Mucosa of descending colon (tissue), 3 donors: ENCODE results near the gene CATSPER3. TPM values are rescaled to one million over a fixed set of nuclear protein-coding genes. Genes with fewer than 3 reads are reported as not detected.
A peak's percentile ranks its signal among the peaks of the same experiment; 100 is the strongest.

Experiments used
- ATAC-seq: fragments of 200-7000 bp; cut with Tn5 transposase; one replicate; pipeline ENCODE4 v1.9.1; 2020; ENCODE audit warnings: mild to moderate bottlenecking, moderate library complexity
- DNase-seq, 3 donors: peaks; one replicate each; pipeline ENCODE4 v3.0.0-alpha.2; 2020
- H3K36me3 ChIP-seq: fragments of 200-600 bp; one replicate; pipeline ENCODE4 v1.8.0; 2021; ENCODE audit warnings: low read depth, mild to moderate bottlenecking
- H3K4me1 ChIP-seq: fragments of 200-600 bp; one replicate; pipeline ENCODE4 v1.8.0; 2021; ENCODE audit warnings: low read depth, mild to moderate bottlenecking
- H3K4me3 ChIP-seq: fragments of 200-600 bp; one replicate; pipeline ENCODE4 v1.8.0; 2021; ENCODE audit warnings: mild to moderate bottlenecking
- H3K9me3 ChIP-seq: fragments of 200-600 bp; one replicate; pipeline ENCODE4 v1.8.0; 2021; ENCODE audit warnings: mild to moderate bottlenecking
- intact Hi-C, 2 donors: fragments of 100-400 bp; cut with DNase I in 1 of 2; cut with micrococcal nuclease in 1 of 2; formaldehyde crosslinking; loops; one replicate each; pipeline versions ENCODE4 v1.11.0 to v1.11.1; 2022; cut with DNase I, micrococcal nuclease
- total RNA-seq, 3 donors: library from RNA; stranded (reverse); fragmentation: NEBNext Ultra II Directional in 2 of 3; extraction: Animal tissue kit (Norgen Biotek cat#: 25700) in 2 of 3; gene quantifications; one replicate each; pipeline versions ENCODE4 v1.2.1 to v1.2.4, GENCODE V29; 2021 to 2023
- TF ChIP-seq, protein P1 (sequence below): fragments of 200-600 bp; IDR thresholded peaks from one replicate; pipeline ENCODE4 v1.8.0; 2022; ENCODE audit warnings: antibody characterized with exemption, mild to moderate bottlenecking
- donor health status: DM: no; HTN: no; CAD: no; lungs with moderate emphysema.
- donor health status: DM: no; HTN: no; CAD: no.
- donor health status: DM: no; HTN: yes; CAD: no.

The CATSPER3 gene
- total RNA-seq, 3 donors from 2014 or later: 1.3 to 1.5 (median 1.3) TPM

DNA sequence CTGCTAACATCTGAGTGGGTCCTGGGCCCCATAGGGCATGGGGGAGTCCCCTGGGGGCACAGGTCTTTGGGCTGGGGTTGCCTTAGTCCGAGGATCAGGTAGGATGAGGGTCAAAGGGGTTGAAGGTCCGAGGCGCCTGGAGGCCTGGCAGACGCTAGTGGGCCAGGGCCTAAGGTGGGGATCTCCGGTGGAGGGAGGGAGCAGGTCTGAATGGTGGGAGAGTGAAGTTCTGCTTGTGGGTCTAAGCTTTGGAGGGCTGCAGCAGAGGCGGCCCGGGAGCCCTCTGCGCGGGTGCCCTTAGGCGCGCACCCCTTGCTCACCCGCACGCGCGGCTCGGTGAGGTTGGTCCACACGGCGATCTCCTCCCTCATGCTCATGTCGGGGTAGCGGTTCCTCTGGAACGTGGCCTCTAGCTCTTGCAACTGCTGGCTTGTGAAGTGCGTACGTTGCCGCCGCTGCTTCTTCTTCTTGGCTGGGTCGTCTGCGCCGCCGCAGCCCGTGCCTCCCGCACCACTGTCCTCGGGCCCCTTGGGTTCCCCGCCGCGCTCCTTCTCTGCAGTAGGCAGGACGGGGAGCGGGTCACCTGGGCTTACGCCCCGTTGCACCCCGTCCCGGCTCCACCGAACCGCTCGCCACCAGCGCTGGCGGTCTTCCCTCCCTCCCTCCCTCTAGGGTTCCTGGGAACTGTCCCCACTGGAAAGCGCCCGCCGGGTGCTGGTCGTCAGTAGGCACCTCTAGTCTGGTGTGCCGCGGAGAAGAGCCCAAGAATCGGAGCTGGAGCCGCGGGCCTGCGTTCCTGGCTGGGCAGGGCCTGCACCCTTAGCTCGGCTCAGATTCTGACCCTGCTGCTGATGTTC is 63.5 kb downstream of the CATSPER3 start:
- Histone ChIP-seq H3K4me3 (peak overlapping the region; percentile 1), H3K4me1 (peaks cover 22% of the 10 kb centered on the region), H3K36me3 (no peaks in the 10 kb centered on the region), H3K9me3 (no peaks in the 10 kb centered on the region)
- DNase-seq (no peak), ATAC-seq (peak; percentile 4)
- TF ChIP-seq, protein P1, sequence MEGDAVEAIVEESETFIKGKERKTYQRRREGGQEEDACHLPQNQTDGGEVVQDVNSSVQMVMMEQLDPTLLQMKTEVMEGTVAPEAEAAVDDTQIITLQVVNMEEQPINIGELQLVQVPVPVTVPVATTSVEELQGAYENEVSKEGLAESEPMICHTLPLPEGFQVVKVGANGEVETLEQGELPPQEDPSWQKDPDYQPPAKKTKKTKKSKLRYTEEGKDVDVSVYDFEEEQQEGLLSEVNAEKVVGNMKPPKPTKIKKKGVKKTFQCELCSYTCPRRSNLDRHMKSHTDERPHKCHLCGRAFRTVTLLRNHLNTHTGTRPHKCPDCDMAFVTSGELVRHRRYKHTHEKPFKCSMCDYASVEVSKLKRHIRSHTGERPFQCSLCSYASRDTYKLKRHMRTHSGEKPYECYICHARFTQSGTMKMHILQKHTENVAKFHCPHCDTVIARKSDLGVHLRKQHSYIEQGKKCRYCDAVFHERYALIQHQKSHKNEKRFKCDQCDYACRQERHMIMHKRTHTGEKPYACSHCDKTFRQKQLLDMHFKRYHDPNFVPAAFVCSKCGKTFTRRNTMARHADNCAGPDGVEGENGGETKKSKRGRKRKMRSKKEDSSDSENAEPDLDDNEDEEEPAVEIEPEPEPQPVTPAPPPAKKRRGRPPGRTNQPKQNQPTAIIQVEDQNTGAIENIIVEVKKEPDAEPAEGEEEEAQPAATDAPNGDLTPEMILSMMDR: no peak
- intact Hi-C loops: no loop called here

DNA sequence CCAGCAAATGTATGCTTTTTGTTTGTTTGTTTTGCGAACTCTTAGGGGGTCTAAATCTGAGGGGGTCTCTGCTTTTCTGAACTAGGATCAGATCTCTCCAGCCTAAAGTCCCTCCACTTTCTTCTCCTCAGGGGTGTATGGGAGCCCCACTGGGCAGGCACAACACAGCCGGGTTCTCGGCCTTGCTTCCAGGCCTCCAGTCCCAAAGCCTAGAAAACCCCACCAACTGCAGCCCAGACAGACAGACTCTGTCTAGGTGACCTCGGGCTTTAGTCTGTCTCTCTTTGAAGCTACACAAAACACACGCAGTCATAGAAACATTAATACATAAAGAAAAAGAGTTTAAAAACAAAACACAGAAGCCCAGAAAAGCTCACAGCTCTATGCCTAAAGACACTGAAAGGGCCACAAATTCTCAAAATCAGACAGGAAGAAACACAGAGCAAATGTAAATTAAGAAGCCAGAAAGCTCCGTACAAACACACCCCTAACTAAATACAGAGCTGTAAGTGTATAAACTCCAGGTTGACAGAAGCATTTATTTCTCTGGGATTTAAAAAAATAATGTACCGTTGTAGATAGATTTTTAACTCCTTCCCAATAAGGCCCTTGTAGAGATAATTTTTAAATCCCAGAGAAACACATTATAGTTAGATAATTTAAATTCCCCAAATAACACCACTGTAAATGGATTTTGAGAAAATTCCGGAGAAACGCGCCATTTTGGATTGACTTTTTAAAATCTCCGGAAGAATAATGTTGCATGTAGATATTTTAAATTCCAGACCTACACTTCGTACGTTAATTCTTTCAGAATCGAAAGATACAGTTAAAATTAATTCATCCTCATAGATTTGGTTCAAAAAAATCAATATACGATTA is 64.3 kb downstream of the CATSPER3 start:
- no peak for ATAC-seq
- Histone ChIP-seq H3K4me3 (peak overlapping the region; percentile 1), H3K9me3 (no peaks in the 10 kb centered on the region), H3K4me1 (peaks cover 22% of the 10 kb centered on the region), H3K36me3 (no peaks in the 10 kb centered on the region)
- DNase-seq: no peak
- intact Hi-C loops: no loop called here
- TF ChIP-seq, protein P1: no peak

DNA sequence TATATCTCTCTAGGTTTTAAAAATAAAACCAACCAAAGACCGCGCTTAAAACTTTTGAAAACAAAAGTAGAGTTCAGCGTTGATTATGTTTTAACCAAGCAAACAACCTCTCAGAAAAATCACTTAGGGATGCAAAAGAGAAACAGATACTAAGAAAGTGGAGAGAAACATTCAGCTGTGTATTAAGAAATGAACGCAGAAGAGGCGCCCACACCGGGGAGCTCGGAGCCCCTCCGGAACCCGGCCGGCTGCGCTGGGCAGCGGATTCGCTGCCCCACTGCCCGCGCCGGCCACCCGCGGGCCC is 64.9 kb downstream of the CATSPER3 start:
- peaks cover 22% of the 10 kb centered on the region for H3K4me1 ChIP-seq
- H3K4me3 ChIP-seq: peak overlapping the region; percentile 28
- H3K36me3 ChIP-seq: no peaks in the 10 kb centered on the region
- intact Hi-C loops: no loop called here
- H3K9me3 ChIP-seq: no peaks in the 10 kb centered on the region
- no peak for DNase-seq
- no peak for ATAC-seq
- TF ChIP-seq, protein P1: no peak

DNA sequence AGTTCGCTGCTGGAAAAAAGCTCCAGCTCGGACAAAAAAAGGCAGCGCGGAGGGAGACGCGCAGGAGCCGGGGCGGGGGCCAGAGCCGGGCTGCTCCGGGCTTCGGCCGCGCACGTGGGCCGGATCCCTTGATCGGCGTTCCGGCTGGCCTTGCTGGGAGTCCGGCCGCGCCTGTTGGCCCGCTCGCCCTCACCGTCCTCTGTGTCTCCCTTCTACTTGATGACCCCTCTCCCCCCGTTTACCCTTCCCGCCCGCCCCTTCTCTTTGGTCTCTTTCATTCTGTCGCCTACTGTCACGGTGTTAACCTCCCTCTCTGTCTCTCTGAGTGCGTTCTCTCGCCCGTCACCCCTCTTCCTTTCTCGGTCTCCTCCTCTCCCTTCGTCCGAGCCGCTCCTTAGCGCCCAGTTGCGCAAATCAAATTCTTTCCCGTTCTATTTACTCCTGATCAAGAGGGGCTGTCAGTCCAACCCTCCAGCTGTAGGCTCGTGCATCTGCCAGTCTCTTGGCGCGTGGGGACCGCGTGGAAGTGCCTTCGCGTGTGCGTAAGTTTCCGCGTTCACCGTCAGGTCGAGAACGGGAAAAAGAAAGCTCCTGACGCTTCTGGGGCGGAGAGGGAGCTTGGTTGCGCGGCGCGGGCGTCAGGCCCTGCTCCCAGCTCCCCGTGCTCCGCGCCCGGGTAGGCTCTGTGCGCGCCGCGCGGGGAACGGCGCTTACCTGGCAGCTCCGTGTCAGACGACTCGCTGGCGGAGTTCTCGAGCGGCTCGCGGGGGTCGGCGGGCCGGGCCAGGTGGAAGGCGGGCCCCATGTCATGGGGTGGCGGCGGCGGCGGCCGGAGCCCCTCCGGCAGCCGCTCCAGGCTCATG is 65.5 kb downstream of the CATSPER3 start:
- Histone ChIP-seq H3K36me3 (no peaks in the 10 kb centered on the region), H3K4me3 (peak overlapping the region; percentile 28), H3K9me3 (no peaks in the 10 kb centered on the region), H3K4me1 (peaks cover 22% of the 10 kb centered on the region)
- ATAC-seq (peak; percentile 44), DNase-seq (peak in 2 of 3 donors; percentile 22 to 53)
- TF ChIP-seq, protein P1: no peak
- intact Hi-C loops: no loop called here

DNA sequence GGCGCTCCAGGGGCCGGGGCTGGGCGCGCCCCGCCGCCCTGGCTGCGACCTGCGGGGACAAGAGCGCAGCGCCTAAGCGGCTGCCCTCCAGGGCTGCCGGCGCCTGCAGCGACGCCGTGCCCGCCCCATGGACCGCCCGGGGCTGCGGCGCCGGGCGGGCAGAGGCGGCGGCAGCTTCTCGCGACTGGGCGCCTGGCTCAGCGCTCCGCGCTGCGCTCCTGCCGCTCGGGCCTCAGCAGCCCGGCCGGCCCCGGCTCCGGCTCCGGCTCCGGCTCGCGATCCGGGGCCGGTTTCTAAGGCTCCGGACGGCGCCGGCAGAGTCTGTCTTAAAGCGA is 66.2 kb downstream of the CATSPER3 start, which contains the start of gene PITX1:
Gene PITX1, minus strand, starts transcription at position 328 of the 335 bp plus-strand sequence. CDS start 347 bp downstream, outside the sequence.
- peak; percentile 45 for ATAC-seq
- Histone ChIP-seq H3K9me3 (no peaks in the 10 kb centered on the region), H3K4me3 (peak within 1 kb of the TSS; percentile 28), H3K36me3 (no peaks in the 10 kb centered on the region), H3K4me1 (peaks cover 22% of the 10 kb centered on the region)
- no peak for DNase-seq
- TF ChIP-seq, protein P1: no peak
- intact Hi-C loops: no loop called here
